ENCODE measurements around the gene PITX2. TPM values are rescaled to one million over a fixed set of nuclear protein-coding genes. Genes with fewer than 3 reads are reported as not detected.

Gene PITX2
- total and polyA plus RNA-seq, 2 experiments from 2014 or later: 0.52 to 0.99 TPM

- H3K4me1 ChIP-seq (ENCODE audit: insufficient read depth): no peaks in the 10 kb centered on the region
- Mint-ChIP-seq H3K4me3 (no peak overlapping the region), H3K27ac (no peak overlapping the region), H3K27me3 (ENCODE audit: insufficient read depth, low read depth, poor library complexity) (peaks cover 7% of the 10 kb centered on the region), H3K9me3 (peaks cover 3% of the 10 kb centered on the region; the same call in 1 of the 3 replicates), H3K4me1 (no peaks in the 10 kb centered on the region), H3K36me3 (ENCODE audit: low read depth) (no peaks in the 10 kb centered on the region)
- TF ChIP-seq, protein P1, sequence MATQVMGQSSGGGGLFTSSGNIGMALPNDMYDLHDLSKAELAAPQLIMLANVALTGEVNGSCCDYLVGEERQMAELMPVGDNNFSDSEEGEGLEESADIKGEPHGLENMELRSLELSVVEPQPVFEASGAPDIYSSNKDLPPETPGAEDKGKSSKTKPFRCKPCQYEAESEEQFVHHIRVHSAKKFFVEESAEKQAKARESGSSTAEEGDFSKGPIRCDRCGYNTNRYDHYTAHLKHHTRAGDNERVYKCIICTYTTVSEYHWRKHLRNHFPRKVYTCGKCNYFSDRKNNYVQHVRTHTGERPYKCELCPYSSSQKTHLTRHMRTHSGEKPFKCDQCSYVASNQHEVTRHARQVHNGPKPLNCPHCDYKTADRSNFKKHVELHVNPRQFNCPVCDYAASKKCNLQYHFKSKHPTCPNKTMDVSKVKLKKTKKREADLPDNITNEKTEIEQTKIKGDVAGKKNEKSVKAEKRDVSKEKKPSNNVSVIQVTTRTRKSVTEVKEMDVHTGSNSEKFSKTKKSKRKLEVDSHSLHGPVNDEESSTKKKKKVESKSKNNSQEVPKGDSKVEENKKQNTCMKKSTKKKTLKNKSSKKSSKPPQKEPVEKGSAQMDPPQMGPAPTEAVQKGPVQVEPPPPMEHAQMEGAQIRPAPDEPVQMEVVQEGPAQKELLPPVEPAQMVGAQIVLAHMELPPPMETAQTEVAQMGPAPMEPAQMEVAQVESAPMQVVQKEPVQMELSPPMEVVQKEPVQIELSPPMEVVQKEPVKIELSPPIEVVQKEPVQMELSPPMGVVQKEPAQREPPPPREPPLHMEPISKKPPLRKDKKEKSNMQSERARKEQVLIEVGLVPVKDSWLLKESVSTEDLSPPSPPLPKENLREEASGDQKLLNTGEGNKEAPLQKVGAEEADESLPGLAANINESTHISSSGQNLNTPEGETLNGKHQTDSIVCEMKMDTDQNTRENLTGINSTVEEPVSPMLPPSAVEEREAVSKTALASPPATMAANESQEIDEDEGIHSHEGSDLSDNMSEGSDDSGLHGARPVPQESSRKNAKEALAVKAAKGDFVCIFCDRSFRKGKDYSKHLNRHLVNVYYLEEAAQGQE (IDR thresholded peaks at IDR 0.05; ENCODE audit: unreplicated experiment): no peak
- no peak for TF ChIP-seq POLR2AphosphoS5 (IDR thresholded peaks at IDR 0.05; ENCODE audit: low read depth)
- no peak for TF ChIP-seq EZH2phosphoT487 (IDR thresholded peaks at IDR 0.05; ENCODE audit: unreplicated experiment)
- TF ChIP-seq, protein P2, sequence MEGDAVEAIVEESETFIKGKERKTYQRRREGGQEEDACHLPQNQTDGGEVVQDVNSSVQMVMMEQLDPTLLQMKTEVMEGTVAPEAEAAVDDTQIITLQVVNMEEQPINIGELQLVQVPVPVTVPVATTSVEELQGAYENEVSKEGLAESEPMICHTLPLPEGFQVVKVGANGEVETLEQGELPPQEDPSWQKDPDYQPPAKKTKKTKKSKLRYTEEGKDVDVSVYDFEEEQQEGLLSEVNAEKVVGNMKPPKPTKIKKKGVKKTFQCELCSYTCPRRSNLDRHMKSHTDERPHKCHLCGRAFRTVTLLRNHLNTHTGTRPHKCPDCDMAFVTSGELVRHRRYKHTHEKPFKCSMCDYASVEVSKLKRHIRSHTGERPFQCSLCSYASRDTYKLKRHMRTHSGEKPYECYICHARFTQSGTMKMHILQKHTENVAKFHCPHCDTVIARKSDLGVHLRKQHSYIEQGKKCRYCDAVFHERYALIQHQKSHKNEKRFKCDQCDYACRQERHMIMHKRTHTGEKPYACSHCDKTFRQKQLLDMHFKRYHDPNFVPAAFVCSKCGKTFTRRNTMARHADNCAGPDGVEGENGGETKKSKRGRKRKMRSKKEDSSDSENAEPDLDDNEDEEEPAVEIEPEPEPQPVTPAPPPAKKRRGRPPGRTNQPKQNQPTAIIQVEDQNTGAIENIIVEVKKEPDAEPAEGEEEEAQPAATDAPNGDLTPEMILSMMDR (conservative IDR thresholded peaks at IDR 0.05; ENCODE audit: low read depth in 2 of 2): no peak
- TF ChIP-seq JUNB (IDR thresholded peaks at IDR 0.05; ENCODE audit: unreplicated experiment): no peak
- TF ChIP-seq, protein P3, sequence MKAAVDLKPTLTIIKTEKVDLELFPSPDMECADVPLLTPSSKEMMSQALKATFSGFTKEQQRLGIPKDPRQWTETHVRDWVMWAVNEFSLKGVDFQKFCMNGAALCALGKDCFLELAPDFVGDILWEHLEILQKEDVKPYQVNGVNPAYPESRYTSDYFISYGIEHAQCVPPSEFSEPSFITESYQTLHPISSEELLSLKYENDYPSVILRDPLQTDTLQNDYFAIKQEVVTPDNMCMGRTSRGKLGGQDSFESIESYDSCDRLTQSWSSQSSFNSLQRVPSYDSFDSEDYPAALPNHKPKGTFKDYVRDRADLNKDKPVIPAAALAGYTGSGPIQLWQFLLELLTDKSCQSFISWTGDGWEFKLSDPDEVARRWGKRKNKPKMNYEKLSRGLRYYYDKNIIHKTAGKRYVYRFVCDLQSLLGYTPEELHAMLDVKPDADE (IDR thresholded peaks at IDR 0.05): no peak
- no peak for TF ChIP-seq ZNF462 (CRISPR knock-in tag; IDR thresholded peaks at IDR 0.05)
- no peak for TF ChIP-seq EZH2 (IDR thresholded peaks at IDR 0.05; ENCODE audit: low read depth, unreplicated experiment)
- TF ChIP-seq STAT1 (IDR thresholded peaks at IDR 0.05; ENCODE audit: unreplicated experiment): no peak
- TF ChIP-seq ZNF114 (CRISPR knock-in tag; IDR thresholded peaks at IDR 0.05): no peak
- no peak for TF ChIP-seq CREB1 (CRISPR knock-in tag; IDR thresholded peaks at IDR 0.05; ENCODE audit: low read depth)
- TF ChIP-seq ZNF331 (CRISPR knock-in tag; IDR thresholded peaks at IDR 0.05; ENCODE audit: low read depth): no peak
- no peak for TF ChIP-seq NANOG (IDR thresholded peaks at IDR 0.05; ENCODE audit: borderline replicate concordance)
- H3K27me3 ChIP-seq (ENCODE audit: insufficient read depth): no peaks in the 10 kb centered on the region
- no peak overlapping the region for H3K4me2 ChIP-seq
- 0 out of 2 replicates have a peak overlapping the region, but pooled peaks have one; percentile 63 for H2AFZ ChIP-seq
- no peaks in the 10 kb centered on the region for H3K79me2 ChIP-seq (replicated peaks; ENCODE audit: insufficient read depth)
- no peaks in the 10 kb centered on the region for H3K36me3 ChIP-seq (ENCODE audit: insufficient read depth)
- no peak overlapping the region for H3K4me3 ChIP-seq
- H3K27ac ChIP-seq (ENCODE audit: low read depth): no peak overlapping the region
- no peaks in the 10 kb centered on the region for H3F3A ChIP-seq (replicated peaks; ENCODE audit: low read depth)
- no peaks in the 10 kb centered on the region for H4K20me1 ChIP-seq (replicated peaks; ENCODE audit: insufficient read depth)
- H3K9me2 ChIP-seq (ENCODE audit: insufficient read depth): peaks cover 7% of the 10 kb centered on the region; the same call in 1 of the 2 replicates
- no peak for DNase-seq (ENCODE audit: low spot score)
- ATAC-seq: no peak
Observed at GRCh38 chr4:110660755-110661154, 37.9 kb upstream of the PITX2 start.
